ENCODE results near the gene IVNS1ABP.
"Not testable (repeated sequence)": the region's sequence is repeated elsewhere in the genome, so short reads cannot be mapped to it uniquely, and the experiment has no call there.

IVNS1ABP gene

DNA sequence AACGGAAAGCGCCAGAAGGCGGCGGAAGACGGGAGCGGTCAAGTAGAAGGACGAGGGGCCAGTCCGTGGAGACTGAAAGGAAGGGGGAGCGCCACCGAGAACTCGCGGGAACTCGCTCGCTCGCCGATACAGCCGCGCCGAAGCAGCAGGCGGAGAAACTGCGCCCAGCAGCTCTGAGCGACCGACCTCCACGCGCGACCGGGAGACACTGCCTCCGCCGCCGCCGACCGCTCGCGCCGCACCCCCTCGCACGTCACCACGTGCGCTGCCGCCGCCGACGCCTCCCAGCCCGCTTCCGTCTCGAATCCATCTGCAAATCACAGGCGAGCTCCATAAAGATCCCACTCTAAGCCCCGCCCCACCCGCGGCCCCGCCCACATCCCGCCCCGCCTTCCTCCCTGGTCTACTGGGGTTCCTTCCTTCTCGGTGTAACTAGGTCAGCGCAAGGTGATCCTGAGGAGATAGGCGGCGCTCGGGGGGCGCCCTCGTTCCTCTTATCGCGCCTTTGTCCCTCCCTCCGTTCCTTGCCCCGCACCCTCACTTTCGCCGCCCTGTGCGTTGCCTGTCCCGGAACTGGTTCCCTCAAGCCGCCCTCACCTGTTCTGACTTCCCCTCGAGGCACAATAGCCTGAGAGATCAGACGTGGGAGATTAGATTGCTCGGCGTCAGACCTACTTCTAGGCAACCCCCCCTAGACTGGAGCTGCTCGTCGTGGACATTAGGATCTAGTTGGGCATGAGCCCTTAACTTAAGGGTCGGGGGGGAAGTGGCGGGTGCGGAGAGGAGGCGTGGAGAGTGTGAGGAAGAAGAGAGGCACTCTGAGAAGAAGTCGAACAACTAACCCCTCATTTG lies at the start of gene IVNS1ABP:
TSS of gene IVNS1ABP (minus strand) at position 210 of the 852 bp plus-strand sequence. CDS start 7,750 bp downstream, outside the sequence.
- DNase-seq (ENCODE audit: low read depth in 2 of 2): peak; percentile 89 to 93

DNA sequence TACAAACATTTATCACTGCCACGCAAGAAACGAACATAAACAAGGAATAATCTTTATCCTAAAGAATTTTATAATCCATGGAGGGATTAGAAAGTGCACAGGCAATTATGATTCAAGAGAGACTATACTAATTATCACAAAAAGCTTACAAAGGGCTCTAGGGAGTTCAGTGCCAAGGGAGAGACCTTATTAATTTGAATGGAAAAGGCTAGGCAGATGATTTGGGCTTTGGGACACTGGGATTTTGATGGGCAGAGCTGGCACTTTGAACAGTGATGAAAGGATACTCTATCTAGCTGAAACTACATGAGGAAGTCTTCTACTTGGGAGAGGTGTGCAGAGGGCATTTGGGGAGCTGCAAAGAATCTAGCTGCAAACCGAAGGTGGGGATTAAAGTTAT lies 48.9 kb upstream of the IVNS1ABP start:
- no peak for DNase-seq (ENCODE audit: low read depth in 2 of 2)

- not testable (repeated sequence) for DNase-seq (ENCODE audit: low read depth in 2 of 2)
These were observed 47.5 kb upstream of the IVNS1ABP start for GRCh38 chr1:185364528-185364927.

DNA sequence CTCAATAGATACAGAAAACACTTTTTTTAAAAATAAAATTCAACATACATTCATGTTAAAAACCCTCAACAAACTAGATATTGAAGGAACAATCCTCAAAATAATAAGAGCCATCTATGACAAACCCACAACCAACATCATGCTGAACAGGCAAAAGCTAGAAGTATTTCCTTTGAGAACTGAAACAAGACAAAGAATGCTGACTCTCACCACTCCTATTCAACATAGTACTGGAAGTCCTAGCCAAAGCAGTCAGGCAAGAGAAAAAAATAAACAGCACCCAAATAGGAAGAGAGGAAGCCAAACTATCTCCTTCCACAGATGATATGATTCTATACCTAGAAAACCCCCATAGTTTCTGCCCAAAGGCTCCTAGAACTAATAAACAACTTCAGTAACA lies 46.2 kb upstream of the IVNS1ABP start:
- no peak for DNase-seq (ENCODE audit: low read depth in 2 of 2)

DNA sequence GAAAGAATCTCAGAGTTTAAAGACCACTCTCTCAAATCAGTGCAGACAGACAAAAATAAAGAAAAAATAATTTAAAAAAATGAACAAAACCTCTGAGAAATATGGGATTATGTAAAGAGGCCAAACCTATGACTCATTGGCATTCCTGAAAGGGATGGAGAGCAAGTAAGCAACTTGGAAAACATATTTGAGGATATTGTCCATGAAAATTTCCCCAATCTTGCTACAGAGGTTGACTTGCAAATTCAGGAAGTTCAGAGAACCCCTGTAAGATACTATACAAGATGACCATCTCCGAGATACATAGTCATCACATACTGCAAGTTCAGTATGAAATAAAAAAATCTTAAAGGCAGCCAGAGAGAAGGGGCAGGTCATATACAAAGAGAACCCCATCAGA lies 43.7 kb upstream of the IVNS1ABP start:
- DNase-seq (ENCODE audit: low read depth in 2 of 2): no peak

DNA sequence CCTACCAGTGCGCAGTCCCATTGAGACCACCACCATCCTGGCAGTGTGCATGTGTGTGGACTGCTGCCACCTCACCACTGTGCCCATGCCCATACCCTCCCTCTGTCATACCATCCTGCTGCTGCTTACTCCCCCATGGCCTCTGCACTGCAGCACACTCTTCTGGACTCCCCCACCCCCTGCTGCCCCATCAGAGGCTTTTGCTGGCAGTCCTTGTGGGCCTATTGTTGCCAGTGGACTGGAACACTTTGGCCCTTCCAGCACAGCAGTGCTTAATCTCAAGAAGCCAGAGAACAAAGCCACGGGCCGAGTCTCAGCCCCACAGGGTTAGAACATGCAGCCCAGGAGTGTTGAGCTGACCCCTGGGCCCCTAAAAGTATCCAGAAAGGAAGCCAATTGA lies 41.9 kb upstream of the IVNS1ABP start:
- DNase-seq (ENCODE audit: low read depth in 2 of 2): no peak

- no peak for DNase-seq (ENCODE audit: low read depth in 2 of 2)
These were observed 38.9 kb upstream of the IVNS1ABP start for GRCh38 chr1:185355947-185356346.

GRCh38 chr1:185353124-185353523 lies 36.1 kb upstream of the IVNS1ABP start:
- no peak for DNase-seq (ENCODE audit: low read depth in 2 of 2)

- no peak for DNase-seq (ENCODE audit: low read depth in 2 of 2)
These were observed 34.9 kb upstream of the IVNS1ABP start for GRCh38 chr1:185351734-185352466.

GRCh38 chr1:185350027-185350442 lies 33.0 kb upstream of the IVNS1ABP start:
- DNase-seq (ENCODE audit: low read depth in 2 of 2): no peak

DNA sequence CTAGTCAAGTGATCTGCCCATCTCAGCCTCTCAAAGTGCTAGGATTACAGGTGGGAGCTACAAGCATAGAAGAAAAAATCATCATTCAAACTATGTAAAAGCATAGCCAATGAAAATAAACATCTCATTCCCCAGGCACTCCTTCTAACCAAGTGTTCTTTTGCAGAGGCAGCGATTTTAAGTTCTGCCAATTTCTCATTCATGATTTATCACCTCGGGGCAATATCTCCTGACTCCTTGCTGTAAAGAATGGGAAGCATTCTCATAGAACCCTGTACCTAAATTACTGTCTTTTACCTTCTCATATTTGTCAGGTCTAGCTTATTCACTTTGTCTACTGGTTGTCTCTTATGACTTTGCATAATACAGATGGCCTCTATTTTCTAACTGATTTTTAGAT lies 32.5 kb upstream of the IVNS1ABP start:
- DNase-seq (ENCODE audit: low read depth in 2 of 2): no peak

DNA sequence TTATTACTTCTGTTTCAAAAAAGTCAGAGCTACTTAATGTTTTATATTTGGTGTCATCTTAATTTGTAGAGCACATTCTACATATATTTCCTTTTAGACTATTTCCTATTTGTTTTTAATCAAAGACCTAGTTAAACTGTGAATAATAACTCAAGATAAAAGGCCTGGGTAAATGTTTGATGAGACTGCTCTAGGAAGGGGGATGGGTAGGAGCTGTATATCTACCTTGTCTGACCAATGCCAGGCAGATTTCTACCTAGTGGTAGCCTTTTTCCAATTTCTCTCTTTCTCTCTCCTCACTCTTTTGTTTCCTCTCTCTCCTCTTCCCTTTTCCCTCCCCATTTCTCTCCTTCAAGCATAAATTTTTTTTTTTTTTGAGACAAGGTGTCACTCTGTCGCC lies 31.9 kb upstream of the IVNS1ABP start:
- DNase-seq (ENCODE audit: low read depth in 2 of 2): no peak

- no peak for DNase-seq (ENCODE audit: low read depth in 2 of 2)
These were observed 31.3 kb upstream of the IVNS1ABP start for GRCh38 chr1:185348296-185348695.

GRCh38 chr1:185345913-185346720 lies 29.1 kb upstream of the IVNS1ABP start:
- no peak for DNase-seq (ENCODE audit: low read depth in 2 of 2)

DNA sequence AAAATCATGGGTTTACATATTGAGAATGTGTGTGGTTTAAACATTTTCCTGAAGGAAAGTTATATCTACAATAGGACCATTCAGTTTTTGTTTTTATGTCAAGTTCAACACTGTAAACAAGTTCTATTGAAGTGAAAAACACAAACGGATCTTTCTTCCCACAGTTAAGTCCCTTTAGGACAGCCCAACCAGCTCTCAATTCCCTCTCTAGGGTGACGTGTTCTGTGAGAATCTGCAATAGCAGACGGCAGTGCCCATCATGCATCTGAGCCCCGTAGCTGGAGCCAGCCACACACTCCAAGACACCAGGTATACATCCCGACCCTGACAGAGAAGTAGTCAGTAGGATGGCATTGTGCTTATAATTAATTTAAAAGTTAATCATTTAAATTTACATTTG lies 26.3 kb upstream of the IVNS1ABP start:
- no peak for DNase-seq (ENCODE audit: low read depth in 2 of 2)

DNA sequence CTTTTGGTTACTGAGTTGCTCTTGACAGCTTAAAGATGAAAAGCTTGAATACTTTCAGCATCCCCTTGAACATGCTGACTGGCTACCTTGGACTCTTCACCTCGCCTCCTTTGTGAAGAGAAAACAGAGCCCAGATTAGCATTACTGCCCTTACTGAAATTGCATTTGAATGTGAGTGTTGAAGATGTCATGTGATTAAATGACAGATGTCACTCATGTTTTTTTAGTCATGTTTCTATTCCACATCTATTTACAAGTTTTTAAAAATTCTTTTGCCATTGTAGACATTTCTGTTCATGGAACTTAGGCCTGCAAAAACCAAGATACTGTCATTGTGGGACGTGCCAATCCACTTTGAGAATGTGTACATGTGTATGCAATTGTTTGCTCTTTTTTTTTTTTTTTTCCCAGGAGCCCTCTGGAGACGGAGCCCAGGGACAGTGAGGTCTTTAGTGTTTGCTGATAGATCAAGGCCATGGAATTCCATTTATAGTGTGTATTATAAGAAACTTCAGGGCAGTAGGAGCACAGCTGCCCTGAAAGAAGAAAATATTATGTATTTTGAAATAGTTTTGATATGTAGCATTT lies 25.7 kb upstream of the IVNS1ABP start:
- no peak for DNase-seq (ENCODE audit: low read depth in 2 of 2)

GRCh38 chr1:185342017-185342416 lies 25.0 kb upstream of the IVNS1ABP start:
- no peak for DNase-seq (ENCODE audit: low read depth in 2 of 2)

GRCh38 chr1:185341196-185341781 lies 24.2 kb upstream of the IVNS1ABP start:
- no peak for DNase-seq (ENCODE audit: low read depth in 2 of 2)

DNA sequence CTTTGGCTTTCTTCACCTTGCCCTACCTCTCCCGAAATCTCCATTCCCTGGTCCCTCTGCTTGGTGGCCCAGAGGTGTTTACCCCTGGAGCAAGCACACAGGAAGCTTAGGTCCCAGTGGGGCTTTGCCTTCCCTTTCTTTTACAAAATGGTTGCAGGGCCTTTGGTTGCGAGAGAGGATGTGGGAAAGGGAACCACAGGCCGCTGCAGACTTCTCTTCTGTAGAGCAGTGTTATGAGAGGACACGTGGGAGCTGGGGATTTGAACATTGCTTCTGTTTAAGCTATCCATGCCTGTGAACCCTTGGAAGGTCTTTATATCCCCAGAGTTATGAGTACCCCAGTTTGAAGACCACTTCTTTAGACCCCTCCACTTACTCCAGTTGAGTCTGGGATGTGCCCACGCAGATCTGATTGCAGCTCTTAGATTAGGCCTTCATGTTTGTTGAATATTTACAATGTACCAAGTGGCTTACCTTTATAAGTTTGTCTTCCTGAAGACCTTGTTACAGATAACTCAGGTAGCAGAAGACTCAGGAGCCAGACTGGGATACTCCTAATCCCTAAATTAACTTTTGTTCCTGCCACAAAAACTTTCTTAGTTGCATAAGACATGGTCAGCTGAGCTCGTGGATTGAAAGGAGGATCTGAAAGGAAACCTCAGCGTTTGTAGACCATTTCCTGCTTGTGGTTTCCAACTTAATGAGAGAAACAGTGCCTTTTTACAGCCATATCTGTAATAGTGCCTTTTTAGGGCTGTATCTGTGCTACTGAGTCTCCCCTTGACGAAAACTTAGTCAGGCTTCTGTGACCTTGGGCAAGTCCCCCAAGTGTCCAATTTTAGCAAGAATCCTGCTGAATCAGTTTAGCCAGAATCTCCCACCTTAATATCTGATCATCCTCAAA lies 21.9 kb upstream of the IVNS1ABP start:
- DNase-seq (ENCODE audit: low read depth in 2 of 2): peak in 1 of 2 donors; percentile 17

DNA sequence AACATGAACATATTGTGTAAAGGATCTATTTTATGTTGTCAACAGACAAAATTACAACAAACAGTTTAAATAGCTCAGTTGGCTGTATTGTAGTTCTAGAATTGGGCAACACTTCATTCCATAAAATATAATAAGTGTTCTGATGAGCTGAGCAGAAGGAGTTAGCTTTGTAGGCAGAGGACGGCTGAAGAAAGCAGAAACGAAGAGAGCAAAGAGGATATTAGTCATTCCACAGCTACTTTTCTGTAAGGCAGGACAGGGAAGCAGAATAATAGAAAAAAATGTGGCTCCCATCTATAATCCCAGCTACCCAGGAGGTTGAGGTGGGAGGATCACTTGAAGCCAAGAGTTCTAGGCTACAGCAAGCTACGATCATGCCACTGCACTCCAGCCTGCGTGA lies 20.2 kb upstream of the IVNS1ABP start:
- DNase-seq (ENCODE audit: low read depth in 2 of 2): no peak
